GM10266 (cell line): ENCODE results near the gene CYP2D6.
"Not testable (repeated sequence)": the region's sequence is repeated elsewhere in the genome, so short reads cannot be mapped to it uniquely, and the experiment has no call there.

Experiments used
- DNase-seq: peaks from one replicate; pipeline ENCODE4 v3.0.0; 2012; ENCODE audit errors: extremely low spot score
- CTCF ChIP-seq: IDR thresholded peaks from 2 replicates; pipeline ENCODE4 v1.5.1; 2012; ENCODE audit warnings: mild to moderate bottlenecking, low read depth; ENCODE audit not compliant: control insufficient read depth, insufficient read depth; ENCODE audit errors: missing control alignments

The CYP2D6 gene

GRCh38 chr22:42138122-42138770, 7.6 kb upstream of the CYP2D6 start:
- TF ChIP-seq CTCF = no peak

DNA sequence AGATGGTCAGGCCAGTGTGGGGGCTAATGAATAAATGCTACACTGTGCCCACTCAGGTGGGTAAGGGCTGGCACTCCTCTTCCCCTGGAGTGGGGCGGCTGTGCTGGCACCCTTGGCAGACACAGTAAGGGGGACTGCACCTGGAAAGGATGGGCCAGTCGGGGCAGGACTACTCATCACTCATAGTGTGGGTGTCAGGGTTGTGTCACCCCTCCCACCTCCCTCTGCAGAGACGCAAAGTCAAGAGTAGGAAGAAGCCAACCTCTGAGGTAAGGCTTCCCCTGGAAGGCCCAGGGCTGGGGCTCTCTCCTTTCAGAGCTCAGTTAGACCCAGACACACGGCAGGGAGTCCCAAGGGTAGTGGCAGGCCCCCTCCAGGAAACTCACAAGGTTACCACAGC, 5.1 kb upstream of the CYP2D6 start:
- not testable (repeated sequence) for DNase-seq

More at GRCh38 chr22:42138122-42138770, 7.6 kb upstream of the CYP2D6 start:
- no peak for DNase-seq

DNA sequence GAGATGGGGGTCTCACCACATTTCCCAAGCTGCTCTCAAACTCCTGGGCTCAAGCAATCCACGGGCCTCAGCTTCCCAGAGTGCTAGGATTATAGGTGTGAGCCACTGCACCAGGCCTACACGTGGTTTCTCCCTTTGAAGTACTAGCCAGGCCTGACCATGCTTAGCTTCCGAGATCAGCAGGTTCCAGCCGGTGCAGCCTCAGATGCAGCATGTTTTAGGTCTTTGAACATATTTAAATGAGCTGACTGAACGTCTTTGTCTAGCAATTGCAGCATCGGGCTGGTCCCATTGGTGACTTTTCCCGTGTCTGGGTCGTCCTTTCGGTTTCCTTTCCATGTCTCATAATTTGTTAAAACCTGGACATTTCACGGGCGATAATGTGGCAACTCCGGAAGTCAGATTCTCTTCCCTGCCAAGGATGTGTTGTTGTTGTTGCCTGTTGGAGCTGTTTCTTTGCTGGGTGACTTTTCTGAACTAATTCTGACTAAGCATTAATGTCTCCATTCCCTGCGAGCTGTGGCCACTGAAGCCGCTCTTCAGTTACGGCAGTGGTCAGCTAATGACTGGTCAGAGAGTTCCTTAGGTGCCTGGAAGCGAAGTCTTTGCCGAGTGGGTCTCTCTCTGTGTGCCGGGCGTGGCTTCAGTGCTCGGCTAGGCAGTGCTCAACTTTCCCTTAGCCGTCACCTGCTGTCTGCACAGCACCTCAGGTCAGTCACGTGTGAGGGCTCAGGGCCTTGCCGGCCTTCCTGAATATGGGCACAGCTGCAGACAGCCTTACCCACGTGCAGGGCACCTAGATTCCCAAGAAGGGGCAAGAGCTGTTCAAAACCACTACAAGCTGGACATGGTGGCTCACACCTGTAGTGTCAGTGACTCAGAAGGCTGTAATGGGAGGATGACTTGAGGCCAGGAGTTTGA, 3.8 kb upstream of the CYP2D6 start:
- no peak for TF ChIP-seq CTCF
- no peak for DNase-seq

- DNase-seq = no peak
- no peak for TF ChIP-seq CTCF
Observed at GRCh38 chr22:42132457-42132856, 1.8 kb upstream of the CYP2D6 start.

GRCh38 chr22:42131562-42131961, 952 bp upstream of the CYP2D6 start:
- no peak for DNase-seq
- TF ChIP-seq CTCF = no peak

- DNase-seq = not testable (repeated sequence)
Observed at GRCh38 chr22:42130182-42130581, 428 bp downstream of the CYP2D6 start.

- not testable (repeated sequence) for DNase-seq
Observed at GRCh38 chr22:42128776-42129694, 1.6 kb downstream of the CYP2D6 start.

GRCh38 chr22:42128007-42128406, 2.6 kb downstream of the CYP2D6 start:
- DNase-seq = not testable (repeated sequence)

DNA sequence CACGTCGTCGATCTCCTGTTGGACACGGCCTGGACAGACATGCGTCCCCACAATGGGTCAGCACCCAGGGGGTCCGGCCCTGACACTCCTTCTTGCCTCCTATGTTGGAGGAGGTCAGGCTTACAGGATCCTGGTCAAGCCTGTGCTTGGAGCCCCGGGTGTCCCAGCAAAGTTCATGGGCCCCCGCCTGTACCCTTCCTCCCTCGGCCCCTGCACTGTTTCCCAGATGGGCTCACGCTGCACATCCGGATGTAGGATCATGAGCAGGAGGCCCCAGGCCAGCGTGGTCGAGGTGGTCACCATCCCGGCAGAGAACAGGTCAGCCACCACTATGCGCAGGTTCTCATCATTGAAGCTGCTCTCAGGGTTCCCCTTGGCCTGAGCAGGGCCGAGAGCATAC, 3.0 kb downstream of the CYP2D6 start:
- DNase-seq = no peak
- no peak for TF ChIP-seq CTCF

DNA sequence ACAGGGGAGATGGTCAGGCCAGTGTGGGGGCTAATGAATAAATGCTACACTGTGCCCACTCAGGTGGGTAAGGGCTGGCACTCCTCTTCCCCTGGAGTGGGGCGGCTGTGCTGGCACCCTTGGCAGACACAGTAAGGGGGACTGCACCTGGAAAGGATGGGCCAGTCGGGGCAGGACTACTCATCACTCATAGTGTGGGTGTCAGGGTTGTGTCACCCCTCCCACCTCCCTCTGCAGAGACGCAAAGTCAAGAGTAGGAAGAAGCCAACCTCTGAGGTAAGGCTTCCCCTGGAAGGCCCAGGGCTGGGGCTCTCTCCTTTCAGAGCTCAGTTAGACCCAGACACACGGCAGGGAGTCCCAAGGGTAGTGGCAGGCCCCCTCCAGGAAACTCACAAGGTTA, 7.1 kb downstream of the CYP2D6 start:
- DNase-seq = not testable (repeated sequence)

DNA sequence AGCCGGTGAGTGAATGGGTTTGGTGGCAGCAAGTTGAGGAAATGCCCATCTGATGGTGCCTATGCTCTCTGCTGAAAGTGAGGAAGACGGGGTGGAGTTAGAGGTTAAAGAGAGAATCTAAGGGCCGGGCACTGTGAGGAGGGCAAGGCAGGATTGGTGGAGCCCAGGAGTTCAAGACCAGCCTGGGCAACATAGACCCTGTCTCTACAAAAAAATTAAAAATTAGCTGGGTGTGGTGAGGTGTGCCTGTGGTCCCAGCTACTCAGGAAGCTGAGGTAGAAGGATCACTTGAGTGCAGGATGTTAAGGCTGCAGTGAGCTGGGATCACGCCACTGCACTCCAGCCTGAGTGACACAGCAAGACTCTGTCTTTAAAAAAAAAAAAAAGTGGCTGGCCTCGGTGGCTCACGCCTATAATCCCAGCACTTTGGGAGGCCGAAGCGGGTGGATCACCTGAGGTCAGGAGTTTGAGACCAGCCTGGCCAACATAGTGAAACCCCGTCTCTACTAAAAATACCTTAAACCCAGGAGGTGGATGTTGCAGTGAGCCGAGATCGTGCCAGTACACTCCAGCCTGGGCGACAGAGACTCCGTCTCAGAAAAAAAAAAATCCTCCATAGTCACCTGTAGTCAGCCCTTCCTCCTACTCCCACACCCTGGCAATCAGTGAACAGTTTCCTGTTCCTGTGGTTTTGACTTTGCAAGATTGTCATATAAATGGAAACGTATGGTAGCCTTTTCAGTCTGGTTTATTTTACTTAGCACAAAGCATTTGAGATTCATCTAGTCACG, 10.2 kb downstream of the CYP2D6 start:
- DNase-seq = not testable (repeated sequence)
